ENCODE data around the gene ABTB1. TPM values are rescaled to one million over a fixed set of nuclear protein-coding genes. Genes with fewer than 3 reads are reported as not detected.
A peak's percentile ranks its signal among the peaks of the same experiment; 100 is the strongest.

The ABTB1 gene
- total RNA-seq, 1 experiment from 2014 or later: 12.5 TPM

GRCh38 chr3:127676921-127677351 lies 4.2 kb downstream of the ABTB1 start:
- ChIA-PET CTCF (interaction anchor here (1.1 kb wide), 1 partner anchor 19 kb away, joined by 3 read pairs; no protein-coding TSS in a partner anchor), POLR2A (no interaction called here)
- H3K9me3 Mint-ChIP-seq: no peaks in the 10 kb centered on the region
- no peak for ATAC-seq
- no peak overlapping the region for H3K27ac Mint-ChIP-seq
- peaks cover 13% of the 10 kb centered on the region for H3K4me1 Mint-ChIP-seq
- H3K36me3 Mint-ChIP-seq: no peaks in the 10 kb centered on the region
- DNase-seq (ENCODE audit: low spot score): peak; percentile 5
- TF ChIP-seq ZNF263 (CRISPR knock-in tag; IDR thresholded peaks at IDR 0.05; ENCODE audit: low read depth): no peak
- H3K27me3 Mint-ChIP-seq (ENCODE audit: low read depth): no peaks in the 10 kb centered on the region; the same call in none of the 2 replicates
- H3K4me3 Mint-ChIP-seq: no peak overlapping the region

- peak; percentile 6 for DNase-seq (ENCODE audit: low spot score)
- no peak for TF ChIP-seq PRDM15 (CRISPR knock-in tag; IDR thresholded peaks at IDR 0.05)
- TF ChIP-seq ZNF512 (CRISPR knock-in tag; IDR thresholded peaks at IDR 0.05; ENCODE audit: borderline replicate concordance): no peak
- TF ChIP-seq FOXK1 (CRISPR knock-in tag; IDR thresholded peaks at IDR 0.05): no peak
- no peak for TF ChIP-seq USF2 (CRISPR knock-in tag; IDR thresholded peaks at IDR 0.05)
- no peak for TF ChIP-seq E2F5 (CRISPR knock-in tag; IDR thresholded peaks at IDR 0.05)
- no peak for TF ChIP-seq ZSCAN18 (CRISPR knock-in tag; IDR thresholded peaks at IDR 0.05)
- Mint-ChIP-seq H3K27ac (no peak overlapping the region), H3K9me3 (no peaks in the 10 kb centered on the region), H3K36me3 (no peaks in the 10 kb centered on the region), H3K4me1 (peaks cover 19% of the 10 kb centered on the region), H3K4me3 (no peak overlapping the region), H3K27me3 (ENCODE audit: low read depth) (no peaks in the 10 kb centered on the region; the same call in none of the 2 replicates)
- ATAC-seq: no peak
- ChIA-PET POLR2A (no interaction called here), CTCF (interaction anchor here (0.6 to 8.5 kb wide), 5 partner anchors 12 to 154 kb away, joined by 4 to 127 read pairs (median 25); no protein-coding TSS in a partner anchor)
Observed at GRCh38 chr3:127677541-127678314, 5.0 kb downstream of the ABTB1 start.

GRCh38 chr3:127678315-127678599 lies 5.5 kb downstream of the ABTB1 start:
- ChIA-PET POLR2A (no interaction called here), CTCF (interaction anchor here (0.6 to 8.5 kb wide), 11 partner anchors 12 to 153 kb away, joined by 3 to 127 read pairs (median 9); no protein-coding TSS in a partner anchor)
- no peaks in the 10 kb centered on the region for H3K36me3 Mint-ChIP-seq
- H3K27me3 Mint-ChIP-seq (ENCODE audit: low read depth): no peaks in the 10 kb centered on the region; the same call in none of the 2 replicates
- H3K27ac Mint-ChIP-seq: no peak overlapping the region
- H3K9me3 Mint-ChIP-seq: no peaks in the 10 kb centered on the region
- ATAC-seq (no peak), DNase-seq (ENCODE audit: low spot score) (peak; percentile 3)
- peaks cover 20% of the 10 kb centered on the region for H3K4me1 Mint-ChIP-seq
- no peak overlapping the region for H3K4me3 Mint-ChIP-seq
- no peak for TF ChIP-seq E2F4 (CRISPR knock-in tag; IDR thresholded peaks at IDR 0.05; ENCODE audit: borderline replicate concordance, low read depth)
- no peak for TF ChIP-seq RELA (CRISPR knock-in tag; IDR thresholded peaks at IDR 0.05; ENCODE audit: borderline replicate concordance)
- TF ChIP-seq AFF4 (CRISPR knock-in tag; IDR thresholded peaks at IDR 0.05; ENCODE audit: borderline replicate concordance): no peak
- TF ChIP-seq ZNF281 (CRISPR knock-in tag; IDR thresholded peaks at IDR 0.05): no peak
